Umbilical cord (tissue), 2 donors: ENCODE results near the gene C3orf33. TPM values are rescaled to one million over a fixed set of nuclear protein-coding genes. Genes with fewer than 3 reads are reported as not detected.
"Not testable (repeated sequence)": the region's sequence is repeated elsewhere in the genome, so short reads cannot be mapped to it uniquely, and the experiment has no call there.

Source experiments
- DNase-seq: peaks from one replicate; pipeline ENCODE4 v3.0.0-alpha.2; 2015; ENCODE audit warnings: low spot score
- total RNA-seq: library from RNA; depleted of rRNA; stranded (reverse); fragments of >200 nt; gene quantifications from one replicate; pipeline ENCODE4 v1.2.3, GENCODE V29; 2014; ENCODE audit warnings: low replicate concordance; ENCODE audit not compliant: insufficient read depth

Gene C3orf33
- total RNA-seq: 5.5 TPM

DNA sequence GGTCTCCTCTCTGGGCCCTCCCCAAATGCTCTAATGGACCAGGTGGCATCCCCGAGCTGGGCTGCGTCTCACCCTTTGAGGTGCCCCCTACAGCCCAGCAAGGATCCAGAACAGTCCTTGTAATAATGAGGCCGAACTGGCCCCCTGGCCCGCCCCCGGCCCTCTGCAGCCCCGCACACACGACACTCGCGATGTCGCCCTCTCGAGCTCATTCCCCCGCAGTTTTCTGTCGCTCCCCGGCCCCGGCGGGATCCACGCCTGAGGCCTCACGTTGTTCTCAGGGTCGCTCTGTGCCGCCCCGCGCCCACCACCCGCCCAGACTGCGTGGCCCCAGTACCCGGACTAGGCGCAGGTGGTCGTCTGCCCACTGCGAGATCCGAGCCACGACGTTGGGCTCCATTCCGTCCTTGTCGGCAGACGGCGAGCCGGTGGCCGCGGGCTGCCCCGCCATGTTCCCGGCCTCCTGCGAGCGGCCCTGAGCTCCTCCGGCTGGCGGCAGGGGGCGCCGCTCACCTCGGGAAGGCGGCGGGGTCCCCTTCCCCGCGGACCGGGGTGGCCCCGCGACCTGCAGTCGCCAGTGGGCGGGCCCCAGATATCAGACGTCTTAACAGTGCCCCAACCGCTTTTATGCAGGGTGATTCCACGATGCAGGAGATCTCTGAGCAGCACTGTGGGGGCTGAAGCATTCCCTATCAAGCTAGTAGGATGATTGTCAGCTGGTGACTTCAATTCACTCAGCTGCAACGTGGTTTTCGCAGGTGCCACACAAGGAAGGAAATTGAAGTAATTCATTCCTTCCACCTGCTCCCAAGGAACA, at the start of gene C3orf33:
C3orf33 (minus strand) TSS at position 477 of the 817 bp plus-strand sequence; CDS start at position 451, 26 bp downstream.
- peak; percentile 69 for DNase-seq

GRCh38 chr3:155854141-155854940, 48.3 kb upstream of the C3orf33 start, which contains the start of gene SLC33A1:
TSS of gene SLC33A1 (minus strand) at chr3:155854427. CDS start at chr3:155853997, 430 bp downstream.
- DNase-seq: peak; percentile 100

GRCh38 chr3:155853214-155854140, 47.4 kb upstream of the C3orf33 start:
- peak; percentile 12 for DNase-seq

- DNase-seq: no peak
These were observed 46.3 kb upstream of the C3orf33 start for GRCh38 chr3:155852341-155852740.

DNA sequence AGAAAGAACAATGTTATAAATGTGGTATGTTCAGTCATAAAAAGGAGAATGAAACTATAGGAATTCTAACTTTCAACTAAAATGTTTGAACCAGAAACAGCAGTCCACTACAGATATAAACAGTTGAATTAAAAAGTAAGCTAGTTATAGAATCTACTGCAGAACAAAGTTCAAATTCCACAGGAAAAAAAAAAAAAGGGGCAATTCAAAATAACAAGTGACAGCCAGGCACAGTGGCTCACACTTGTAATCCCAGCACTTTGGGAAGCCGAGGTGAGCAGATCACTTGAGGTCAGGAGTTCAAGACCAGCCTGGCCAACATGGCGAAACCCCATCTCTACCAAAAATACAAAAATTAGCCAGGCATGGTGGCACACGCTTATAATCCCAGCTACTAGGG, 43.3 kb upstream of the C3orf33 start:
- not testable (repeated sequence) for DNase-seq

DNA sequence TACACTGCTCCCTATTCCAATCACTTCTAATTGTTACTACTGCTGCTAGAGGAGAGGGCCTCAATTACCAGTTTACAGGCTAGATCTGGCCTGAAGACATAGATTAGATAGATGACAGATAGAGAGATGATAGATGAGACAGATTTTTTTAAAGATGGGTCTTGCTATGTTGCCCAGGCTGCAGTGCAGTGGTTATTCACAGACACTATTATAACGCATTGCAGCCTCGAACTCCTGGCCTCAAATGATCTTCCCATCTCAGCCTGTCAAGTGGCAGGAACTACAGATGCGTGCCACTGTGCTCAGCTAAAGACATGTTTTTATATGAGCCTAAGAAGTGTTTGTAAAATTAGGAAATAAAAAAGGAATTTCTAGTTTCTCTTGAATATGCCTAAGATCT, 41.9 kb upstream of the C3orf33 start:
- no peak for DNase-seq

- no peak for DNase-seq
These were observed 40.0 kb upstream of the C3orf33 start for GRCh38 chr3:155846119-155846518.

GRCh38 chr3:155843569-155843968, 37.5 kb upstream of the C3orf33 start:
- no peak for DNase-seq

DNA sequence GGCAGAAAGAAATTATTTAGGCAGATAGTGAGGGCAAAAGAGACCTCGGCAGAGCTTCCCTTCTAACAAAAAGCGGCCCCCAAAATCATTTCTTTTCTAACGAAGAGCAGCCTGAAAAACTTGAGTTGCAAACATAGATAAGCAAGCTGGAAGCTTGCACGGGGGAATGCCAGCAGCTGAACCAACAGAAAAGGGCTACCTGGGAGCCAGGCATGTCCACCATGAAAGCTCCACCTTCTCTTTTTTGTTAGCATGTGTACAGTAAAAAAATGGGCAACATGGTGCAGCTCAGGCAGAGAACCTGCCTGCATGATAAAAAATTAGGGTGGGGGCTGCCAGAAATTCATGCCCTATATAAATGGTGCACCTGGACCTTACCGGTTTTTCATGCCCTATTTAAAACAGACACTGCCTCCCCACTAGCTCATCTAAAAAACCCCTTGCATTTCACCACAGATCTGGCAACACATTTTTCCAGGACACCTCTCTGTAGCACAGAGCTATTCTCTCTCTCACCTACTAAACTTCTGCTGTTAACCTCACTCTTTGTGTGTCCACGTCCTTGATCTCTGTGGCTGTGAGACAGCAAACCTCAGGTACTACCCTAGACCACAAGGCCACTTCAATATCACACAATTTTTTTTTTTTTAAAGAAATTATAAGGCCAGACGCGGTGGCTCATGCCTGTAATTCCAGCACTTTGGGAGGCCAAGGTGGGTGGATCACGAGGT, 29.4 kb upstream of the C3orf33 start:
- no peak for DNase-seq

DNA sequence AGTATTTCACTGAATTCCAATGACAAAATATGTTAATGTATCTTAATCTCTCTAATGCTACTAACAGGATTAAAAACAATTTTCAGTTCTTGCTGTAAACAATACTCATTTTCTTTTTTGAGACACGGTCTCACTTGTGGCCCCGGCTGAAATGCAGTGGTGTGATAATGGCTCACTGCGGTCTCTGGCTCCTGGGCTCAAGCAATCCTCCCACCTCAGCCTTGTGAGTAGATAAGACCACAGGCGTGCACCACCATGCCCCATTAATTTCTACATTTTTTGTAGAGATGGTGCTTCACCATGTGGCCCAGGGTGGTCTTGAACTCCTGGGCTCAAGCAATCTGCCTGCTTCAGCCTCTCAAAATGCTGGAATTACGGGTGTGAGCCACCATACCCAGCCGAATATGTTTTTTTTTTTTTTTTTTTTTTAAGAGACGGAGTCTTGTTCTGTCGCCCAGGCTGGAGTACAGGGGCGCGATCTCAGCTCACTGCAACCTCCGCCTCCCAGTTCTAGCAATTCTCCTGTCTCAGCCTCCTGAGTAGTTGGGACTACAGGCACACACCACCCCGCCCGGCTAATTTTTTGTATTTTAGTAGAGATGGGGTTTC, 22.5 kb upstream of the C3orf33 start:
- DNase-seq: not testable (repeated sequence)

DNA sequence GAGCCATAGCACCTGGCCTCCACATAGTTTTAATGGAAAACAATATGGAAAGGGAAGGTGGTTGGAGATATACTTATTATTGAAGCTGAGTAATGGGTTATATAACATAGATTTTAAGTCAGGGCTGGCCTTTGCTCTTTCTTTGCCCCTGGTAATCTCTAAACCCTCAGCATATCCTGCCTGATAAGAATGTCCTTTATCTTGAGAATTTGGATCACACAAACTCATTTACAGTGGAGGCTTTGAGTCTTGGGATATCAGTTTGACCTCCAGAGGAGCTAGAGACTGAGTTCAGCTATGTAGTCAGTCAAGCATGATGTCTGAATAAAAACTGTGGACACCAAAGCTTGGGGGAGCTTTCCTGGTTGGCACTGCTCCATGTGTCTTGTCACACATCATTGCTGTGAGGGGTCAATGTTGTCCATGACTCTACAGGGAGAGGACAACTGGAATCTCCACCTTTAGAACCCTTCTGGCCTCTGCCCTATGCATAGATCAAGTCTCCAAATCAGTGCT, 9.0 kb upstream of the C3orf33 start:
- no peak for DNase-seq

DNA sequence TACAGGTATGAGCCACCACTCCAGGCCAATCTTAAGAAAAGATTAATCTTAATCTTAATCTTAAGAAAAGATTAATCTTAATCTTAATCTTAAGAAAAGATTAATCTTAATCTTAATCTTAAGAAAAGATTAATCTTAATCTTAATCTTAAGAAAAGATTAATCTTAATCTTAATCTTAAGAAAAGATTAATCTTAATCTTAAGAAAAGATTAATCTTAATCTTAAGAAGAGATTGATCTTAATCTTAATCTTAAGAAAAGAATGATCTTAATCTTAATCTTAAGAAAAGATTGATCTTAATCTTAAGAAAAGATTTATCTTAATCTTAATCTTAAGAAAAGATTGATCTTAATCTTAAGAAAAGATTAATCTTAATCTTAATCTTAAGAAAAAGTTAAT, 7.1 kb upstream of the C3orf33 start:
- not testable (repeated sequence) for DNase-seq

DNA sequence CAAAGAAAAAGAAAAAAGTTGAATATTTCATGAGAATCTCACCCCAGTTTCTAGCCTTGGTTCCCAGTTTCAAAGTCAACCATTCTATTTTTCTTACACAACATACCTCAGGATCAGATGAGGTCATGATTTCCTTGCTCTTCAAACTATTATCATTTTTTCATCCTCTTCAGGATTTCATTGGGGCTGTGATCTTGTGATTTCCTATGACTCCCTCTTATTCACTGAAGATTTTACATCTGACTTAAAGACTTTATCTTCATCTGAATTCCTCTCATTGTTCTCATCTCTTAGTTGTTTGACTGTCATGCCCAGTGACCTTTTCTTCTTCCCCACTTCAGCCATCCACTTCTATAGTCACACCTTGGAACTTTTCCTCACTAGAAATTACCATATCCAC, 3.1 kb upstream of the C3orf33 start:
- DNase-seq: no peak

DNA sequence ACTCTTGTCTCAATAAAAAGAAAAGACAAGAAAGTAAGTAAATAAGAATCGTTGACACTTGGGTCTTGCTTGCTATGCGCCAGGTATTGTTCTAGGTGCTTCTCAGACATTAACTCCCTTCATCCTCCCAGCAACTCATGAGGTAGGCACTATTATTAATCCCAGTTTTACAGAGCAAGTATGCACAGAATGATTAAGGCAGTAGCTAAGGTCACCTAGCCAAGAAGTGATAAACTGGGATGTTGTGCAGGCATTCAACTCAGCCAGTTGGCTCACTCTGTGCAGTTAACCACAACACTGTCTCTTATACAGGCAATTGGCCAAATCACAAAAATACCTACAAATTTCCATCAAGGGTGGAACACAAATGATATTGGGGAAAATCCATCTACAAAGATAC, 1.7 kb upstream of the C3orf33 start:
- DNase-seq: no peak

- DNase-seq: no peak
These were observed 775 bp downstream of the C3orf33 start for GRCh38 chr3:155805204-155805801.

- no peak for DNase-seq
These were observed 1.8 kb downstream of the C3orf33 start for GRCh38 chr3:155804323-155804722.

- DNase-seq: no peak
These were observed 13.5 kb downstream of the C3orf33 start for GRCh38 chr3:155792532-155792931.

- no peak for DNase-seq
These were observed 14.9 kb downstream of the C3orf33 start for GRCh38 chr3:155791190-155791589.

GRCh38 chr3:155790272-155790925, 15.7 kb downstream of the C3orf33 start:
- DNase-seq: no peak
